ENCODE results near the gene GPD1L. TPM values are rescaled to one million over a fixed set of nuclear protein-coding genes. Genes with fewer than 3 reads are reported as not detected.
"Not testable (repeated sequence)": the region's sequence is repeated elsewhere in the genome, so short reads cannot be mapped to it uniquely, and the experiment has no call there.

Gene GPD1L
- total RNA-seq, 2 experiments from 2014 or later: 19.5 to 20.7 TPM

DNA sequence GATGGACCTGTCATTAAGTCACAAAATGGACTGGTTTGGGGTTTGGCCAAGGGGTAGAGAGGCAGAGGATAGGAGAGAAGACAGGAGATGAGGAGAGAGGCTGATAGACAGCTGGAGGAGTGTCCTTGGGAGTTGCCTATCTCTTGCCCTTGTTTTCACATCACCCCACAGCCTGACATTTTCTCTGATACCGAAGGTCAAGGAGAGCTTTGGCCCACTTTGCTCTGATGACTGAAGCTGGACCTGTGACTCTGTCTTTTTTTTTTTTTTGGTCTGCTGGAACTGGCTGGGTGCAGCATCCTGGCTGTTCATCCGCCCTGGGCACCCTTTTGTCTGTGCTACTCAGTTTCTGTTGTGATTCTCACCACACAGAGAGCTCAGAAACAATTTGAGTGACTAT is 5.1 kb downstream of the GPD1L start:
- no peak for DNase-seq
- ChIA-PET CTCF (interaction anchor here (0.7 kb wide), 1 partner anchor 250 kb away, joined by 3 read pairs; no protein-coding TSS in a partner anchor), POLR2A (no interaction called here)
- no peaks in the 10 kb centered on the region for H3K27me3 Mint-ChIP-seq
- H3K27ac Mint-ChIP-seq: no peak overlapping the region
- peaks cover 27% of the 10 kb centered on the region for H3K36me3 Mint-ChIP-seq (ENCODE audit: low read depth)
- H3K9me3 Mint-ChIP-seq: peaks cover 9% of the 10 kb centered on the region
- no peak overlapping the region for H3K4me3 Mint-ChIP-seq
- peaks cover 65% of the 10 kb centered on the region for H3K4me1 Mint-ChIP-seq

DNA sequence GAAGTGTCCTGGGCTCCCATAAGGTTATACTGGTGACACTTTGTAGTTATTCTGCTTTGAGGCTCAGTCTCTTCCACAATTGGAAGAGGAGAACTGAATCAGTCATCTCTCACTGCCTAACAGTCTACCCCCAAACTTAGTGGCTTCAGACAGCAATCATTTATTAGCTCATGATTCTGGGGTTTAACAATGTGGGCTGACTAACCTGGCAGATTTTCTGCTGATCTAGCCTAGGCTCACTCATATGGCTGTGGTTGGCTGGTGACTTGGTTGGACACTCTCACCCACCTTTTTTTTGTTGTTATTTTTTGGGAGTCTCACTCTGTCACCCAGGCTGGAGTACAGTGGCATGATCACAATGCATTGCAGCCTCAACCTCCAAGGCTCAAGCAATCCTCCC is 7.1 kb downstream of the GPD1L start:
- peaks cover 30% of the 10 kb centered on the region for H3K36me3 Mint-ChIP-seq (ENCODE audit: low read depth)
- H3K9me3 Mint-ChIP-seq: peaks cover 13% of the 10 kb centered on the region
- H3K27ac Mint-ChIP-seq: peak overlapping the region; percentile 97
- H3K4me3 Mint-ChIP-seq: no peak overlapping the region
- peak; percentile 22 for DNase-seq
- POLR2A ChIA-PET: interaction anchor here (0.7 to 2.4 kb wide), 6 partner anchors 7 to 582 kb away, joined by 3 to 9 read pairs (median 4); partner anchors contain the start of genes CMTM6, GPD1L, OSBPL10 and STT3B
- peaks cover 52% of the 10 kb centered on the region for H3K4me1 Mint-ChIP-seq
- no peaks in the 10 kb centered on the region for H3K27me3 Mint-ChIP-seq
- CTCF ChIA-PET: interaction anchor here (2.0 kb wide), 1 partner anchor 16 kb away, joined by 9 read pairs; no protein-coding TSS in a partner anchor

DNA sequence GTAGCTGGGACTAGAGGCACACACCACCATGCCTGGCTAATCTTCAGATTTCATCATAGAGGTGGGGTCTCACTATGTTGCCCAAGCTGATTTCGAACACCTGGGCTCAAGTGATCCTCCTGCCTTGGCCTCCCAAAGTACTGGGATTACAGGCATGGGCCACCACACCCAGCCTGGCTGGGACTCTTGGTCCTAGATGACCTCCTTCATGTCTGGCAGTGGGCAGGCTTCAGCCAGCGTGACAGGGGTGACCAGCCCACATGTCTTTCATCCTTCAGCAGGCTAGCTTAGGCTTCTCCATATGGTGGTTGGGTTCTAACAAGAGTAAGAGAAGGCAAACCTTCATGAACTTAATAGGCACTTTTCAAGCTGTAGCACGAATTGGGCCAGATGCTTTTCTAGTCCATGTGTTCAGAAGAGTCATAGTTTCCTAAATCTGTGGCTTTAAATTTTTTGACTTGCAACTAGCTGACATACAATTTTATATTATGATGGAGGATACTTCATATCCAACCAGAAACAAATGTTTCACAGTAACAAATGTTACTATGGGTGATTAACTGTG is 7.6 kb downstream of the GPD1L start:
- H3K36me3 Mint-ChIP-seq (ENCODE audit: low read depth): peaks cover 30% of the 10 kb centered on the region
- H3K27me3 Mint-ChIP-seq: no peaks in the 10 kb centered on the region
- CTCF ChIA-PET: interaction anchor here (0.6 to 2.0 kb wide), 2 partner anchors 15 to 605 kb away, joined by 3 to 9 read pairs; no protein-coding TSS in a partner anchor
- POLR2A ChIA-PET: interaction anchor here (0.7 to 2.4 kb wide), 9 partner anchors 8 to 582 kb away, joined by 3 to 9 read pairs (median 4); partner anchors contain the start of genes CMTM6, GPD1L, OSBPL10 and STT3B
- DNase-seq: no peak
- H3K9me3 Mint-ChIP-seq: peaks cover 13% of the 10 kb centered on the region
- peaks cover 52% of the 10 kb centered on the region for H3K4me1 Mint-ChIP-seq
- peak overlapping the region; percentile 70 for H3K4me3 Mint-ChIP-seq
- peak overlapping the region; percentile 97 for H3K27ac Mint-ChIP-seq

DNA sequence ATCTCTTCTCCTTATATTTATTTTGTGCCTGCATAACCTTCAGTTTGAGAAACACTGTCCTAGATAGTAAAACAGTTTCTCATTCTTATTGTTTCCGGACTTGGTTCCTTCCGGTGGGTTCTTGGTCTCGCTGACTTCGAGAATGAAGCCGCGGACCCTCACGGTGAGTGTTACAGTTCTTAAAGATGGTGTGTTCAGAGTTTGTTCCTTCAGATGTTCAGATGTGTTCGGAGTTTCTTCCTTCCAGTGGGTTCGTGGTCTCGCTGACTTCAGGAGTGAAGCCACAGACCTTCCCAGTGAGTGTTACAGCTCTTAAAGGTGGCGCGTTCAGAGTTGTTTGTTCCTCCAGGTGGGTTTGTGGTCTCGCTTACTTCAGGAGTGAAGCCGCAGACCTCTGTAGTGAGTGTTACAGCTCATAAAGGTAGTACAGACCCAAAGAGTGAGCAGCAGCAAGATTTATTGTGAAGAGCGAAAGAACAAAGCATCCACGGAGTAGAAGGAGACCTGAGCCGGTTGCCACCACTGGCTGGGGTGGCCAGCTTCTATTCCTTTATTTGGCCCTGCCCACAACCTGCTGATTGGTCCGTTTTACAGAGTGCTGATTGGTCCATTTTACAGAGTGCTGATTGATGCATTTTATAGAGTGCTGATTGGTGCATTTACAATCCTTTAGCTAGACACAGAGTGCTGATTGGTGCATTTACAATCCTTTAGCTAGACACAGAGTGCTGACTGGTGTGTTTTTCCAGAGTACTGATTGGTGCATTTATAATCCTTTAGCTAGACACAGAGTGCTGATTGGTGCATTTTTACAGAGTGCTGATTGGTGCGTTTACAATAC is 8.3 kb downstream of the GPD1L start:
- H3K27me3 Mint-ChIP-seq: not testable (repeated sequence)
- Mint-ChIP-seq H3K4me3 (peak overlapping the region; percentile 70), H3K27ac (peak overlapping the region; percentile 97), H3K4me1 (peaks cover 46% of the 10 kb centered on the region), H3K9me3 (peaks cover 13% of the 10 kb centered on the region), H3K36me3 (ENCODE audit: low read depth) (peaks cover 24% of the 10 kb centered on the region)
- CTCF ChIA-PET: interaction anchor here (0.6 to 2.0 kb wide), 3 partner anchors 14 to 606 kb away, joined by 3 to 9 read pairs (median 3); no protein-coding TSS in a partner anchor
- peak; percentile 77 for DNase-seq
- POLR2A ChIA-PET: interaction anchor here (0.6 to 2.4 kb wide), 9 partner anchors 9 to 1766 kb away, joined by 3 to 9 read pairs (median 3); partner anchors contain the start of genes GPD1L, OSBPL10, STT3B and ZNF860

DNA sequence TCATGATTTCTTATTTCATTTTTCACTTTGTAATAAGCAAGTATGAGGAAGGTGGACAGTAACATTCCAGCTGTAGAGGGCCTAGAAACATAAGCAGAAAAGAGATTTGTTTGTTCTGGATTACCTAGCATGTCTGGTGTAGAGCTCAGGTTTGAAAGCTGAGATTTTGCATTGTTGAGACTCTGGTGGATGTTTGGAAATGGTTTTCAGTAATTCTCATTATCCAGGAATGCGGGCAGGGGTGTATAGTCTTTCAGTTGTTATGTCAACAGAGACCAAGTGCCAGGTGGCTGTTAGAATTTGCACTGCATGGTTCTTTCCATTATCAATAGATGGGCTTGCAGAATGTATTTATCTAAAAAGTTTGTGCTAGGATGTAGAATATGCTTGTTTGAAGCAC is 10.9 kb downstream of the GPD1L start:
- Mint-ChIP-seq H3K27ac (no peak overlapping the region), H3K4me1 (peaks cover 32% of the 10 kb centered on the region), H3K27me3 (no peaks in the 10 kb centered on the region), H3K4me3 (no peak overlapping the region), H3K9me3 (peaks cover 13% of the 10 kb centered on the region), H3K36me3 (ENCODE audit: low read depth) (peaks cover 16% of the 10 kb centered on the region)
- ChIA-PET POLR2A (no interaction called here), CTCF (no interaction called here)
- DNase-seq: no peak

DNA sequence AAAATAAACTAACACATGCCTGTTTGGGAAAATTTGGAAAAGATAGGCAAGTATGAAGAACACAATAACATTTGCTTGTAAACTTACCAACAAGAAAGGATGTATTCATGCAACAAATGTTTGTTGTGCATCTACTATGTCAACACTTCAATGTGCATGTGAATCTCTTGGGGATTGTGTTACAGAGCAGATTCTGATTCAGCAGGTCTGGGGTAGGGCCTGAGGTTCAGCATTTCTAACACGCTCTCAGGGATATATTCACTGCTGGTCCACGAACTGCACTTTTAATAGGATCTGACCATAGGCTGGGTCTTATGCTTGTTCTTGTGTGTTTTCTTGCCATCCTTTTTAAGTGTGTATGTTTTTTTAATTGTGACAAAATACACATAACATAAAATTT is 11.8 kb downstream of the GPD1L start:
- POLR2A ChIA-PET: no interaction called here
- Mint-ChIP-seq H3K27me3 (no peaks in the 10 kb centered on the region), H3K4me3 (no peak overlapping the region), H3K4me1 (peaks cover 26% of the 10 kb centered on the region), H3K36me3 (ENCODE audit: low read depth) (peaks cover 16% of the 10 kb centered on the region), H3K27ac (no peak overlapping the region), H3K9me3 (peaks cover 13% of the 10 kb centered on the region)
- CTCF ChIA-PET: no interaction called here
- no peak for DNase-seq

DNA sequence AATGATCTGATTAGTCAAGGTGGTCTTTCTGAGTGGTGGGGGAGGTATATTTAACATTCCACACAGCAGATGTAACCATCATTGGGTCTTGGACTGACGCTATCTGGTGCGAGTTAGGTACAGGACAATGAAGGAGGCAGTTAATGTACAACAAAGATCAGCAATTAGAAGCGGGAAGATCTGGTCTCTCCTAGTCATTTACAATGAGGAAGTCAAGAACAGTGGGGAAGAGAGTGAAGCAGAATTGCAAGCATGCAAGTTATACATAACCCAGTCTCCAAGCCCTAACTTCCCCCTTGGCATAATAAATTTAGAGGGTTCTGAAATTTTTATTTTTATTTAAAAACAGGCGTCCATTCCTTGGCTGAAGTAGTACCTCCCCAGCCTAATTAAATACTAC is 14.1 kb downstream of the GPD1L start:
- Mint-ChIP-seq H3K27me3 (no peaks in the 10 kb centered on the region), H3K27ac (no peak overlapping the region), H3K4me1 (peaks cover 6% of the 10 kb centered on the region), H3K9me3 (peaks cover 7% of the 10 kb centered on the region), H3K36me3 (ENCODE audit: low read depth) (peaks cover 7% of the 10 kb centered on the region), H3K4me3 (no peak overlapping the region)
- CTCF ChIA-PET: no interaction called here
- no peak for DNase-seq
- POLR2A ChIA-PET: no interaction called here

DNA sequence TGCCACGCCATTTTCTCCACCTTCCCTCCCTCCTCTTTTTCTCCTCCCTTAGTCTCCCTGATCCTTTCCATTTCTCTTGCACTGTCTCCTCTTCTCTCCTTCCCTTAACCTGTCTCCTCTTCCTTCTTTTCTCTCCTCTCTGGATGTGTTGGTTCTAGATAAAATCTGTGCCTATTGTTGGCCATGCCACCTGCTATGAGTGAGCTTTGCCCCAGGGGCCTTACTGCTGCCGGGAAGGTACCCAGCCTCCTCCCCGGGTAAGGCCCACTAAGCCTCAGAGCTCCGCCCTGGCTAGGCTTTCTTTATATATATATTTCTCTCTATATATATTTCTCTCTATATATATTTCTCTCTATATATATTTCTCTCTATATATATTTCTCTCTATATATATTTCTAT is 14.7 kb downstream of the GPD1L start:
- H3K4me1 Mint-ChIP-seq: peaks cover 6% of the 10 kb centered on the region
- H3K27ac Mint-ChIP-seq: no peak overlapping the region
- ChIA-PET POLR2A (no interaction called here), CTCF (no interaction called here)
- H3K9me3 Mint-ChIP-seq: peaks cover 6% of the 10 kb centered on the region
- peaks cover 6% of the 10 kb centered on the region for H3K36me3 Mint-ChIP-seq (ENCODE audit: low read depth)
- DNase-seq: no peak
- no peaks in the 10 kb centered on the region for H3K27me3 Mint-ChIP-seq
- no peak overlapping the region for H3K4me3 Mint-ChIP-seq

DNA sequence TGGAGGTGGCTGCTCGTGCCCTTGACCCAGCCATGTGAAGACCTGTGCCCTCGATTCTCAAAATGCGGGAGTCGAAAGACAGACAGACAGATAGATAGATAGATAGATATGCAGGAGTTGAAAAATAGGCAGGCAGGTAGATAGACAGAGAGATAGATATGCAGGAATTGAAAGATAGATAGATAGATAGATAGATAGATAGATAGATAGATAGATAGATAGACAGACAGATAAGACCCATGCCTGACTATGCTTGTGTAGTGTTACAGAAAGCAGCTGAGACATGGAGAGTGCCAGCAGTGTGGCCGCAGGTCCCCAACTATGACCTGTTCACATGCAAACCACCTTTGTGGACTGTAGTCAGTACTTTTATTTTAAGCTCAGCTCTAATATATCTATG is 17.2 kb downstream of the GPD1L start:
- Mint-ChIP-seq H3K4me1 (peaks cover 2% of the 10 kb centered on the region), H3K27me3 (no peaks in the 10 kb centered on the region), H3K4me3 (no peak overlapping the region), H3K36me3 (ENCODE audit: low read depth) (no peaks in the 10 kb centered on the region), H3K9me3 (no peaks in the 10 kb centered on the region), H3K27ac (no peak overlapping the region)
- ChIA-PET POLR2A (no interaction called here), CTCF (no interaction called here)
- DNase-seq: no peak

DNA sequence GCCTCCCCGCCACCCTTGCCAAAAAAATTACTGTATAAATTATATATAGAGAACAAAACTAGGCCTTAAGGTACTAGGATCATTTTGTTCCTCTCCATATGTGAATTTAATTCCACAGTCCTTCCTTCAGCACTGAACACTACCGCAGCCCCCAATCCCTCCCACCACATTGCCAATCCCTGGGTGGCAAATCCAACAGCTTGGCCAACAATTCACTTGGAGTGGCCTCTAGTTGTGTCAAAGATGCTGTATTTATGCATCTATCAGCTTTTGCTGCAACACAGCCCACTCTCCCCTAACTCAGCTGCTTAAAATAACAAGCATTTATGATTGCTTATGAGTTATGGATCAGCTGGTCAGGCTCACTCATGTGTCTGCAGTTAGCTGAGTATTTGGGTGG is 18.6 kb downstream of the GPD1L start:
- Mint-ChIP-seq H3K4me1 (peaks cover 2% of the 10 kb centered on the region), H3K36me3 (ENCODE audit: low read depth) (peaks cover 2% of the 10 kb centered on the region), H3K9me3 (no peaks in the 10 kb centered on the region), H3K4me3 (no peak overlapping the region), H3K27ac (no peak overlapping the region), H3K27me3 (no peaks in the 10 kb centered on the region)
- POLR2A ChIA-PET: no interaction called here
- no peak for DNase-seq
- CTCF ChIA-PET: no interaction called here

DNA sequence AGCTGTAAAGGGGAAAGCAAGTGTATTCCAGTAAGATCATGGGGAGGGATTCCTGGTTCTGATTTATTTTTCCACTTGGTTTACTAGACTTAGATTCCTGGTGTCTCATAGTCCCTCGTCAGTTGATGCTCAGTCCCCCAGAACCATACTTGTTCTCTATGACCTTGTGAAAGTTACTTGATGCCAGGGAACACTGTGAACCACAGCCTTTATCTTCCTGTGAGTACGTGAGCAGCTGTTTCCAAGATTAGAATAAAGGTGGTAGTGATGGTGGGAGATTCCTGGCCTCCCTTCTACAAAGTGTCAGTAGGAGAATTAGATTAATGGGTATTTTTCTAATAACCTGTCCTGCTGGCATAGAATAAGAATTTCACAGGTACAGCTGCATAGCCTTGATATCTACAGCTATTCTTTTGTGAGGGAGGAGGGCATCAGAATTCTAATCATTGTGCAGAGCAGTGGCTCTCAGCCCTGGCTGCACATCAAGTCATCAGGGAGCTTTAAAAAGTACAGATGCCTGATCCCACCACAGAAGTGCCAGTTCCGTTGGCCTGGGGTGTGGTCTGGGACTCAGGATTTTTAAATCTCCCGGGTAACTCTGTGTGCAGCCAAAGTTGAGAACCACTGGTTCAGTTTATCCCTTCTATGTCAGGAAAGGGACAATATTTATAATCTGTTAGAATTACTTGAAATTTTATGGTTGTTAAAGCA is 20.0 kb downstream of the GPD1L start:
- H3K27ac Mint-ChIP-seq: no peak overlapping the region
- CTCF ChIA-PET: interaction anchor here (0.6 kb wide), 1 partner anchor 36 kb away, joined by 3 read pairs; no protein-coding TSS in a partner anchor
- peaks cover 14% of the 10 kb centered on the region for H3K36me3 Mint-ChIP-seq (ENCODE audit: low read depth)
- no peaks in the 10 kb centered on the region for H3K27me3 Mint-ChIP-seq
- no peak overlapping the region for H3K4me3 Mint-ChIP-seq
- peaks cover 2% of the 10 kb centered on the region for H3K4me1 Mint-ChIP-seq
- no peak for DNase-seq
- H3K9me3 Mint-ChIP-seq: no peaks in the 10 kb centered on the region
- POLR2A ChIA-PET: no interaction called here

DNA sequence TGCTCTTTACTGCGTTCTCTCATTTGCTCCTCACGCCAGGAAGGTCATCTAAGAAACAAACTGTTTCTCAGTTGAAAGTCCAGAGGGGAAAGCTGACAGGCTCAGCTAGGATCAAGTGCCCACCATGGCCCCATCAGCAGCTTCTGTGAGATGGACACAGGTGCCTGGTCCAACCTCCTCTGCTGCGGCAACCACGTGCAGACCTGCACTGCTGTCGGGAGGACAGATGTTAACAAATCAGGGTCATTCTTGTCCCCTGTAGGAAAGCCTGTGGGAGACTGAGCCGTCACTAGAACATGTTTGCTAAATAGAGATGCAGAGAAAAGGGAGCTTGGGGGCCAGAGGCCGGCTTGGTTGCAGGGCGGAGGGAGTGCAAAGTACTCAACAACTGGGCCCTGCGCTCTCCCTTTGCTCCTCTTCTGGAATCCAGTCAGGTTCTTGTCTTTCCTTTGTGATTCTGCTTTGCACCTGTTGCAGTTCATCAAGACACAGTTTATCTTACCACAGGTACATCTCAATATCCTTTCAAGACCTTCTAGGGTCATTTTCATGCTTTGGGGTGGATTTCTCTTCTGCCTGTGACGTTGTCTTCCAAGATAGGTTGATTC is 20.9 kb downstream of the GPD1L start:
- Mint-ChIP-seq H3K27ac (no peak overlapping the region), H3K27me3 (no peaks in the 10 kb centered on the region), H3K36me3 (ENCODE audit: low read depth) (peaks cover 14% of the 10 kb centered on the region), H3K9me3 (no peaks in the 10 kb centered on the region), H3K4me1 (peaks cover 2% of the 10 kb centered on the region), H3K4me3 (no peak overlapping the region)
- POLR2A ChIA-PET: no interaction called here
- CTCF ChIA-PET: no interaction called here
- no peak for DNase-seq
